SU-DHL-6 (cell line): ENCODE results near the gene CLASP1.

Experiments
- CTCF ChIP-seq: fragments of 200-600 bp; sonication (generic); IDR thresholded peaks from one replicate; pipeline ENCODE4 v1.5.1; 2017; ENCODE audit warnings: antibody characterized with exemption, mild to moderate bottlenecking, low read length, moderate library complexity; ENCODE audit not compliant: insufficient read depth, poor library complexity, severe bottlenecking
- EZH2phosphoT487 ChIP-seq: fragments of 200-600 bp; sonication (generic), shearing (Covaris generic); conservative IDR thresholded peaks from 2 replicates; pipeline ENCODE4 v1.6.1; 2018; ENCODE audit warnings: mild to moderate bottlenecking, antibody characterized with exemption, low read length, moderate library complexity, mixed read lengths

- no peak for TF ChIP-seq CTCF
- TF ChIP-seq EZH2phosphoT487: no peak
Measured at GRCh38 chr2:121697108-121697631, 47.9 kb upstream of the CLASP1 start.
